CD14-positive monocyte (primary cell): ENCODE measurements around the gene PLA2G15. TPM values are rescaled to one million over a fixed set of nuclear protein-coding genes. Genes with fewer than 3 reads are reported as not detected.

Experiments
- DNase-seq, 3 donors: peaks; one replicate each; pipeline ENCODE4 v3.0.0-alpha.2; 2011 to 2022
- H2AFZ ChIP-seq: 2 replicates; pipeline ENCODE4 v1.6.0; 2012; ENCODE audit warnings: mild to moderate bottlenecking, low read depth, low read length, inconsistent platforms; ENCODE audit not compliant: insufficient read depth, poor library complexity, severe bottlenecking
- H3K27ac ChIP-seq, 2 donors: 1 replicate in 1 of 2; 2 replicates in 1 of 2; pipeline ENCODE4 v1.5.1; 2012 to 2013; ENCODE audit warnings: low read length in 2 of 2, control low read depth in 1 of 2, inconsistent platforms in 1 of 2, low read depth in 1 of 2, mild to moderate bottlenecking in 1 of 2
- H3K27me3 ChIP-seq, 2 donors: one replicate each; pipeline versions ENCODE4 v1.6.0 to v1.6.1; 2011 to 2013; ENCODE audit warnings: low read length in 2 of 2; ENCODE audit not compliant: control insufficient read depth in 2 of 2, insufficient read depth in 2 of 2
- H3K36me3 ChIP-seq, 2 donors: replicated peaks in 1 of 2; 1 replicate in 1 of 2; 2 replicates in 1 of 2; pipeline versions ENCODE4 v1.5.1 to v1.6.1; 2012 to 2013; ENCODE audit warnings: low read length in 2 of 2, control low read depth in 1 of 2, inconsistent platforms in 1 of 2, mild to moderate bottlenecking in 1 of 2; ENCODE audit not compliant: insufficient read depth in 2 of 2, control insufficient read depth in 1 of 2
- H3K4me1 ChIP-seq, 2 donors: 1 replicate in 1 of 2; 2 replicates in 1 of 2; pipeline versions ENCODE4 v1.5.1 to v1.6.1; 2012 to 2013; ENCODE audit warnings: low read length in 2 of 2, control low read depth in 1 of 2, inconsistent platforms in 1 of 2, mild to moderate bottlenecking in 1 of 2, moderate library complexity in 1 of 2; ENCODE audit not compliant: insufficient read depth in 2 of 2, control insufficient read depth in 1 of 2
- H3K4me2 ChIP-seq: replicated peaks from 2 replicates; pipeline ENCODE3; 2012; ENCODE audit warnings: low read length, moderate library complexity, mild to moderate bottlenecking; ENCODE audit not compliant: poor library complexity, severe bottlenecking; ENCODE audit errors: extremely low read depth
- H3K4me3 ChIP-seq, 3 experiments: fragments of 200-600 bp in 1 of 3; sonication (generic) in 1 of 3; replicated peaks in 1 of 3; 1 replicate in 2 of 3; 2 replicates in 1 of 3; pipeline ENCODE4 v1.5.1; 2011 to 2013; ENCODE audit warnings: low read length in 3 of 3, mild to moderate bottlenecking in 3 of 3, control low read depth in 2 of 3, low read depth in 2 of 3, inconsistent platforms in 1 of 3, moderate library complexity in 1 of 3
- H3K79me2 ChIP-seq: 2 replicates; pipeline ENCODE4 v1.6.0; 2012; ENCODE audit warnings: mild to moderate bottlenecking, control low read depth, inconsistent platforms, low read length, moderate library complexity; ENCODE audit not compliant: insufficient read depth
- H3K9ac ChIP-seq: 2 replicates; pipeline ENCODE4 v1.6.0; 2017; ENCODE audit warnings: low read length, mild to moderate bottlenecking; ENCODE audit not compliant: insufficient read depth, poor library complexity, severe bottlenecking
- H3K9me3 ChIP-seq, 2 donors: replicated peaks in 1 of 2; 1 replicate in 1 of 2; 2 replicates in 1 of 2; pipeline versions ENCODE4 v1.5.1 to v1.6.1; 2012 to 2013; ENCODE audit warnings: low read length in 2 of 2, control low read depth in 1 of 2; ENCODE audit not compliant: control insufficient read depth in 1 of 2, insufficient read depth in 1 of 2
- H4K20me1 ChIP-seq: 2 replicates; pipeline ENCODE4 v1.6.0; 2012; ENCODE audit warnings: mild to moderate bottlenecking, low read length, control low read depth, moderate library complexity; ENCODE audit not compliant: insufficient read depth
- H3K27ac Mint-ChIP-seq, 7 donors: one replicate each; pipeline ENCODE4 v1.8.0; 2020; ENCODE audit warnings: mild to moderate bottlenecking in 7 of 7, mixed read lengths in 7 of 7, moderate library complexity in 6 of 7, inconsistent platforms in 2 of 7
- H3K27me3 Mint-ChIP-seq, 3 donors: one replicate each; pipeline ENCODE4 v1.8.0; 2021 to 2022; ENCODE audit warnings: low read depth in 3 of 3, mild to moderate bottlenecking in 3 of 3, mixed read lengths in 3 of 3, moderate library complexity in 3 of 3, inconsistent platforms in 1 of 3
- H3K36me3 Mint-ChIP-seq, 2 donors: one replicate each; pipeline ENCODE4 v1.8.0; 2020; ENCODE audit warnings: mixed read lengths in 2 of 2, inconsistent platforms in 1 of 2, mild to moderate bottlenecking in 1 of 2
- H3K4me1 Mint-ChIP-seq: one replicate; pipeline ENCODE4 v1.8.0; 2020; ENCODE audit warnings: mild to moderate bottlenecking, mixed read lengths
- H3K4me3 Mint-ChIP-seq, 2 donors: one replicate each; pipeline ENCODE4 v1.8.0; 2020; ENCODE audit warnings: mild to moderate bottlenecking in 2 of 2, mixed read lengths in 2 of 2, moderate library complexity in 1 of 2
- H3K9me3 Mint-ChIP-seq, 7 donors: one replicate each; pipeline ENCODE4 v1.8.0; 2020 to 2022; ENCODE audit warnings: mixed read lengths in 7 of 7, mild to moderate bottlenecking in 6 of 7, moderate library complexity in 6 of 7, inconsistent platforms in 2 of 7
- CTCF ChIP-seq: fragments of 200-600 bp; IDR thresholded peaks from one replicate; pipeline ENCODE4 v1.8.0; 2022; ENCODE audit warnings: antibody characterized with exemption, mild to moderate bottlenecking
- WGBS: methylation state at CpG from one replicate; pipeline ENCODE4 v1.1.5; 2013; ENCODE audit warnings: missing lambda C conversion rate; ENCODE audit not compliant: insufficient coverage; 5-methylcytosine and 5-hydroxymethylcytosine counted together
- intact Hi-C, 2 donors: fragments of 100-400 bp; cut with micrococcal nuclease; formaldehyde crosslinking; loops; one replicate each; pipeline versions ENCODE4 v1.15.0 to v1.15.1; 2023
- polyA plus RNA-seq, 3 donors: library from polyadenylated mRNA; depleted of rRNA in 1 of 3; unstranded in 2 of 3; stranded (reverse) in 1 of 3; fragments of 300-500 nt in 2 of 3; fragments of >200 nt in 1 of 3; fragmentation: Illumina TruSeq in 2 of 3; gene quantifications; 1 replicate in 2 of 3; 2 replicates in 1 of 3; pipeline ENCODE4 v1.2.3, GENCODE V29; 2012 to 2021

PLA2G15 gene
- polyA plus RNA-seq, 3 donors = 27.8 to 34.8 (median 29.5) TPM

DNA sequence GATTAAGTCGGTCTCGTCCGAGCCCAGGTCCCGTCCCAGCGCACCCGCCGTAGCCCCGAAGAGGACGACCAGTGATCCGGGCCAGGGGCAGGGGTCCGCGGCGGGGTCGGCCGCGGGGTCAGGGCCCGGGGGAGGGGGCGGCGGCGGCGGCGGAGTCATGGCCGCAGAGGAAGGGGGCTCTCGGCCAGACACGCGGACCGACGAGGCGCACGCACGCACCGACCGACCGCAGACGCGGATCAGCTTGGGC, 9.4 kb upstream of the PLA2G15 start, which contains the start of gene ESRP2:
TSS of gene ESRP2 (minus strand) at position 241 of the 250 bp plus-strand sequence. CDS start at position 159, 82 bp downstream.
- H3K4me3 ChIP-seq = peak within 1 kb of the TSS; percentile 46 to 85 (median 70)
- DNase-seq = no peak
- H3K9me3 Mint-ChIP-seq = peaks cover 0 to 19% (median 4%) of the 10 kb centered on the region in 7 donors
- H2AFZ ChIP-seq = peak within 1 kb of the TSS; percentile 99
- intact Hi-C loops = loop anchor here in 1 of 2 donors (5.0 to 10.0 kb wide), 2 partner anchors 149 to 351 kb away; partner anchors contain the start of genes NFATC3 and NRN1L
- H3K4me1 ChIP-seq = peaks cover 25 to 49% of the 10 kb centered on the region in 2 donors
- TF ChIP-seq CTCF = no peak
- peak within 1 kb of the TSS; percentile 84 for H3K4me2 ChIP-seq
- H4K20me1 ChIP-seq = peaks cover 6% of the 10 kb centered on the region
- WGBS = 4% methylated on average over 36 of the region's 36 CpGs
- H3K27ac ChIP-seq = no peak within 1 kb of the TSS
- H3K4me3 Mint-ChIP-seq = peak within 1 kb of the TSS; percentile 97 to 99
- H3K4me1 Mint-ChIP-seq = peaks cover 28% of the 10 kb centered on the region
- H3K36me3 ChIP-seq = peaks cover 8 to 12% of the 10 kb centered on the region in 2 donors
- H3K9ac ChIP-seq = no peak within 1 kb of the TSS
- H3K27me3 Mint-ChIP-seq = peaks cover 28 to 42% (median 31%) of the 10 kb centered on the region in 3 donors
- peaks cover 6 to 13% of the 10 kb centered on the region in 2 donors for H3K36me3 Mint-ChIP-seq
- H3K79me2 ChIP-seq = no peaks in the 10 kb centered on the region
- peaks cover 9 to 33% of the 10 kb centered on the region in 2 donors for H3K27me3 ChIP-seq
- no peaks in the 10 kb centered on the region for H3K9me3 ChIP-seq
- H3K27ac Mint-ChIP-seq = peak within 1 kb of the TSS in 2 of 7 donors; percentile 14 to 90

DNA sequence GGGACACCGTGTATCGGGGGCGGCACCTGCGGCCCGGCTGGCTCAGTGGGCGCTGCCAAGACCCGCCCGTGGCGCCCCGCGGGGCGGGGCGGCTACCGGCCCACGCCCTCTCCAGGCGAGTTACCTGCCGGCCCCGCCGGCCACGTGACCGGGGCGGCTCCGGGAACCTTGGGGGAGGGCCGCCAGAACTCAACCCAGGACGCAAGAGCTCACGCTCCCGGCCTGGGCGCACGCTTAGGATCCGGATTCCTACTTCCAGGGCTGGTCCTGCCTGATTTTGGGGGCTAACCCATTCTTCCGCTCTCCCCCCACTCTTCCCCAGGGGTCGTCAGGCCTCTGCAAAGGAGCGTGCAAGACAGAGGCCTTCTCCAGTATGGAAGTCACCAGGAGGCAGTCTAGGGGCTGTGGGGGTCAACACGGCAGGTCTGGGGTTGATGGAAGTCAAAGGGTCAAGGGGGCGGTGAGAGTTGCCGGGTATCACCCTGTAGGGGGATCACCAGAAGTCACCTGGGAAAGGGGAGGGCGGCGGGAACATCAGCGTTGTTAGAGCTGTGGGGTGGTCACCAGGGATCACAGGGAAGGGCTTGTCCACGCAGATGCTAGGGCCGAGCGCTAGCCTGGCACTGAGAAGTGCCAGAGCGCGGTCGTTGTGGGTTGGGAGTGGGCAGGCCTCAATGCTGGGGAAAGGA, 8.9 kb upstream of the PLA2G15 start:
- Histone ChIP-seq H2AFZ (peak overlapping the region; percentile 99), H4K20me1 (peaks cover 6% of the 10 kb centered on the region), H3K4me1 (peaks cover 25 to 49% of the 10 kb centered on the region in 2 donors), H3K27ac (no peak overlapping the region), H3K4me2 (peak overlapping the region; percentile 84), H3K9me3 (no peaks in the 10 kb centered on the region), H3K36me3 (peaks cover 5 to 8% of the 10 kb centered on the region in 2 donors), H3K9ac (no peak overlapping the region), H3K4me3 (peak overlapping the region in 1 of 3 experiments; percentile 85), H3K27me3 (peaks cover 9 to 33% of the 10 kb centered on the region in 2 donors), H3K79me2 (no peaks in the 10 kb centered on the region)
- H3K9me3 Mint-ChIP-seq = peaks cover 0 to 19% (median 4%) of the 10 kb centered on the region in 7 donors
- DNase-seq = no peak
- peaks cover 28% of the 10 kb centered on the region for H3K4me1 Mint-ChIP-seq
- no peak for TF ChIP-seq CTCF
- WGBS = 3% methylated on average over 42 of the region's 45 CpGs
- peak overlapping the region; percentile 97 to 99 for H3K4me3 Mint-ChIP-seq
- intact Hi-C loops = loop anchor here in 1 of 2 donors (5.0 to 10.0 kb wide), 2 partner anchors 149 to 351 kb away; partner anchors contain the start of genes NFATC3 and NRN1L
- H3K27ac Mint-ChIP-seq = peak overlapping the region in 1 of 7 donors; percentile 68
- H3K36me3 Mint-ChIP-seq = peaks cover 5 to 10% of the 10 kb centered on the region in 2 donors
- peaks cover 28 to 42% (median 31%) of the 10 kb centered on the region in 3 donors for H3K27me3 Mint-ChIP-seq
